Stomach smooth muscle (tissue), 2 donors: Measurements from ENCODE around the gene SLC6A12.

Experiments
- H3K27ac ChIP-seq: one replicate; pipeline ENCODE4 v1.7.0; 2013; ENCODE audit warnings: mild to moderate bottlenecking, low read length, inconsistent platforms
- H3K27me3 ChIP-seq, 2 donors: one replicate each; pipeline ENCODE4 v1.7.0; 2013; ENCODE audit warnings: low read length in 2 of 2; ENCODE audit not compliant: insufficient read depth in 2 of 2, control insufficient read depth in 1 of 2
- H3K36me3 ChIP-seq, 2 donors: one replicate each; pipeline ENCODE4 v1.7.0; 2013; ENCODE audit warnings: low read length in 2 of 2; ENCODE audit not compliant: control insufficient read depth in 2 of 2, insufficient read depth in 2 of 2
- H3K4me1 ChIP-seq: one replicate; pipeline ENCODE4 v1.7.0; 2013; ENCODE audit warnings: low read length; ENCODE audit not compliant: control insufficient read depth, insufficient read depth
- H3K4me3 ChIP-seq, 2 donors: one replicate each; pipeline ENCODE4 v1.7.0; 2013; ENCODE audit warnings: low read length in 2 of 2
- H3K9ac ChIP-seq, 2 donors: one replicate each; pipeline ENCODE4 v1.7.0; 2013; ENCODE audit warnings: low read length in 2 of 2, mild to moderate bottlenecking in 1 of 2
- H3K9me3 ChIP-seq, 2 donors: one replicate each; pipeline ENCODE4 v1.7.0; 2013; ENCODE audit warnings: low read length in 2 of 2; ENCODE audit not compliant: control insufficient read depth in 2 of 2
- donor health status: healthy.
- donor health status: Pancreatic carcinoma.

Gene SLC6A12

DNA sequence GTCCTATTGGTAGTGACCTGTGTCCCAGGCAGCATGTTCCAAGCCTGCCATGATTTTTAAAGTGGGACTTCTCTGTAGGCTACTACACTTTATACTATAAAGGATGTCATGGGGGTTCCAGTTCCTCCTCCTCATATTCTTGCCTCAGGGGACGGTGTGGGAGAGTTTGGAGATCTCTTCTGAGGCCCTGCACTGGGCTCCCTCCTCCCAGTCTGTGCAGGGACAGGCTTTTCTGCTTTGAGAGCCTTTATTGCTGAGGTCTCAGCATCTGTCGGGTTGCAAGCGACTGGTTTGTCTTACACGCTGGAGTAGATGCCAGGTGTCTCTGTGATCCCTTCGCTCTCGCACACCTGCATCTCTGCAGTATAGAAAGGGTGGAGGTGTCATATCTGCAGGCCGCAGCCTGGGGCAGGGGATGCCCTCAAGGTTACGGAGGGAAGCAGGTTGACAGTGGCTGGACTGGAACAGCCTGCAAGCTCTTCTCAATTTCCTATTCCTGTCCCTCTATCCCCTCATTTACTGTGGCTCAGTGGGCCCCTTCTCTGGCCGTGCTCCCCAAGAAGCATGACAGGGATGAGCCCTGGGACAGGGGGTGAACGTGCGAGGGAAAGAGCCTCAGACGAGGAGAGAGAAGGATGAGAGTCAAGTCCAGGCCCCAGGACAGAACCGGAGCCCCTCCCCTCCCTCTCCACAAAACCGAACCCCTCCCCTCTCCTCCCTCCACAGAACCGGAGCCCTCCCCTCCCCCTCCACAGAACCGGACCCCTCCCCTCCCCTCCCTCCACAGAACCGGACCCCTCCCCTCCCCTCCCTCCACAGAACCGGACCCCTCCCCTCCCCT lies 51.3 kb downstream of the SLC6A12 start:
- H3K4me3 ChIP-seq = no peak overlapping the region
- no peak overlapping the region for H3K9ac ChIP-seq
- H3K27me3 ChIP-seq = peaks cover 9% of the 10 kb centered on the region in 2 donors
- no peaks in the 10 kb centered on the region for H3K4me1 ChIP-seq
- H3K36me3 ChIP-seq = no peaks in the 10 kb centered on the region
- no peak overlapping the region for H3K27ac ChIP-seq
- no peaks in the 10 kb centered on the region for H3K9me3 ChIP-seq

- Histone ChIP-seq H3K27me3 (peaks cover 9 to 11% of the 10 kb centered on the region in 2 donors), H3K36me3 (no peaks in the 10 kb centered on the region), H3K9ac (no peak overlapping the region), H3K9me3 (no peaks in the 10 kb centered on the region), H3K4me1 (no peaks in the 10 kb centered on the region), H3K27ac (no peak overlapping the region), H3K4me3 (no peak overlapping the region)
Measured at GRCh38 chr12:161823-162222, 52.1 kb downstream of the SLC6A12 start.

DNA sequence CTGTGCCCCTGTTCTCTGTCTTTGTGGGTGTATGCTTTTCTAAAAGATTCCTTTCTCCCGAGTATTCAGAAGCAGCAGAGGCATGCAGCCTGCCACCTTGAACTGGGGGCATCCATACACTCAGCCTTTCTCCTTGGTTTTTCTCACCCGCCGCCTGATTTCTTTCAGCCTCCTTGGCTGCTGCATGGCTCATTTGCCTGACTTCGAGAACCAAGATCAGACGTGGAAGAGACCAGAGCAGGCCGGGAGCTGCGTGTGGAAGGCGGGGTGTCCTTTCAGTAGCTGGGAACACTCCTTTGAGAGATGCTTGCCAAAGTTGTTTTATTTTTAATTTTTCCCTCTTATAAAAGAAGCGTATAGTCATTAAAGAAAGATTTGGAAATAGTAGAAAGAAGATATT lies 53.1 kb downstream of the SLC6A12 start:
- Histone ChIP-seq H3K9ac (no peak overlapping the region), H3K9me3 (no peaks in the 10 kb centered on the region), H3K27me3 (peaks cover 9 to 11% of the 10 kb centered on the region in 2 donors), H3K4me3 (no peak overlapping the region), H3K36me3 (no peaks in the 10 kb centered on the region), H3K27ac (no peak overlapping the region), H3K4me1 (no peaks in the 10 kb centered on the region)

GRCh38 chr12:159156-159782 lies 54.7 kb downstream of the SLC6A12 start:
- Histone ChIP-seq H3K9me3 (no peaks in the 10 kb centered on the region), H3K27ac (no peak overlapping the region), H3K36me3 (no peaks in the 10 kb centered on the region), H3K27me3 (peaks cover 9 to 12% of the 10 kb centered on the region in 2 donors), H3K4me1 (no peaks in the 10 kb centered on the region), H3K9ac (no peak overlapping the region), H3K4me3 (no peak overlapping the region)

DNA sequence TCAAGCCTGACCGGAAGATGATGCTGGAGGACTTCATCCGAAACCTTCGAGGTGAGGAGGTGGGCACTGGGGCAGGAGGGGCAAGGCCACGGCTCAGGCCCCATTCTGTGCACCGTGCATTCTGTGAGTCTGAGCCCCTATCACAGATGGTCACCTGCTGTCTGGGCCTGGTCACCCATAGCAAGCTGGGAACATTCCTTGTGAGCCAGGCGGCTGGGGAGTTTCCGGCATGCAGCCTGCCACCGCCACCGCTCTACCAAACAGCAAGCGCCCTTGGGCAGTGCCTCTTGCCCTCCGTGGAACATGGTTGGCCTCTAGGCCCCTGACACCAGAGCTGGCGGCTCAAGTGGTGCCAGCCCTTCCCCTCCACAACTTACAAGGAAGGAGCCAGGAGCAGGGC lies 56.3 kb downstream of the SLC6A12 start:
- Histone ChIP-seq H3K27me3 (peaks cover 0 to 12% of the 10 kb centered on the region in 2 donors), H3K36me3 (no peaks in the 10 kb centered on the region)

DNA sequence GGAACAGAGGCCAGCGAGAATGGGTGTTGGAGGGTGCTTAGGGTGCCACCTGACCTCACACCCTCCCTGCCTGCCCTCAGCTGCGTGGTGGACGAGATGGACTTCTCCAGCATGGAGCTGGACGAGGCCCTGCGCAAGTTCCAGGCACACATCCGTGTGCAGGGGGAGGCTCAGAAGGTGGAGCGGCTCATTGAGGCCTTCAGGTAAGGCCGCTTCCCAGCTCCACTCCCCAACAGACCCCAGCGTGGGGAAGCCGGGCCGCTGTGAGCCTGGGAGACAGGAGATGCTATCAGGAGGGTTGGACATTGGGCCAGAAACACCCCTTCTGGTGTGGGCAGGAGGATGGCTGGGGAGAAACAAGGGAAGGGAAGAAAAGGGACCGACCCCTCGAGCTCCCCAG lies 57.0 kb downstream of the SLC6A12 start:
- no peak overlapping the region for H3K4me3 ChIP-seq
- H3K9ac ChIP-seq = no peak overlapping the region
- no peak overlapping the region for H3K27ac ChIP-seq
- H3K27me3 ChIP-seq = peaks cover 0 to 18% of the 10 kb centered on the region in 2 donors
- H3K36me3 ChIP-seq = no peaks in the 10 kb centered on the region
- H3K4me1 ChIP-seq = no peaks in the 10 kb centered on the region
- H3K9me3 ChIP-seq = no peaks in the 10 kb centered on the region

More for the DNA sequence above, 56.3 kb downstream of the SLC6A12 start:
- H3K4me3 ChIP-seq = no peak overlapping the region
- no peak overlapping the region for H3K9ac ChIP-seq
- no peaks in the 10 kb centered on the region for H3K4me1 ChIP-seq
- H3K9me3 ChIP-seq = no peaks in the 10 kb centered on the region
- no peak overlapping the region for H3K27ac ChIP-seq

DNA sequence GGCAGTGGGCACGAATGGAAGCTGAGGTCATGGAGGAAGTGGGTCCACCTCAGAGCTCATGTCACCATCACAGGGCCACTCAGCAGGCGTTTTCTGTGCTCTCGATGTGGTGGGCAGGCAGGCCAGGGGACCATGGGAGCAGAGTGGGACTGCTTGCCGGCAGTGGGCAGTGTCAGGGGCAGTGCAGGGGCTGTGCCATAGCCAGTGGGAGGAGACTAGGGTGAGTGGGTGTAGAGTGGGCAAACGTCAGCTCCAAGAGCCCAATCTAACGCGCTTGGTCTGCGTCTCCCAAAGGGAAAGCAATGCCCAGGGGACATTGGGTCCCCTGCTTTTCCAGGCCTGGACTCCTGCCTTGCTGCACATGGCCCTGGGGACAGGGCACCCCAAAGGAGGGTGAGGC lies 58.3 kb downstream of the SLC6A12 start:
- Histone ChIP-seq H3K4me3 (no peak overlapping the region), H3K27ac (no peak overlapping the region), H3K36me3 (no peaks in the 10 kb centered on the region), H3K4me1 (no peaks in the 10 kb centered on the region), H3K9ac (no peak overlapping the region), H3K9me3 (no peaks in the 10 kb centered on the region), H3K27me3 (peaks cover 0 to 18% of the 10 kb centered on the region in 2 donors)

DNA sequence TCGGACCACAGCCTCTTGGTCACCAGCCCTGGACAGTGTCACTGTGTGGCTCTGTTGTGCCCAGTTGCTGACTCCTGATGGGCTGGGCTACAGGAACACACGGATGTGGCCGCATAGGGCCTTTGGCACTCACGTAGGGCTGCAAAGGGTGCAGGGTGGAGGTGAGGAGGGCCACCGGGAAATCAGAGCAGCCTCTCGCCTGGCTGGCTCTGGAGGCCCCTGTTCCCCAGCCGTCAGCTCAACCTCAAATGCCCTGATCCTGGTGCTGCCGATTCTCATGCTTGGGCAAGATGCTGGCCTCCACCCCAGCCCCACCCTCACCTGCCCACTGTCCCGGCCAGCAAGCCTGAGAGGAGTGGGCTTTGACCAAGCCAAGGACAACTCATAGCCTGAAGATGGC lies 59.0 kb downstream of the SLC6A12 start:
- no peaks in the 10 kb centered on the region for H3K36me3 ChIP-seq
- no peak overlapping the region for H3K4me3 ChIP-seq
- H3K27ac ChIP-seq = no peak overlapping the region
- H3K4me1 ChIP-seq = no peaks in the 10 kb centered on the region
- no peak overlapping the region for H3K9ac ChIP-seq
- no peaks in the 10 kb centered on the region for H3K9me3 ChIP-seq
- H3K27me3 ChIP-seq = peaks cover 0 to 18% of the 10 kb centered on the region in 2 donors

GRCh38 chr12:154058-154457 lies 59.9 kb downstream of the SLC6A12 start:
- H3K4me1 ChIP-seq = no peaks in the 10 kb centered on the region
- H3K4me3 ChIP-seq = no peak overlapping the region
- no peak overlapping the region for H3K27ac ChIP-seq
- no peaks in the 10 kb centered on the region for H3K36me3 ChIP-seq
- H3K9me3 ChIP-seq = no peaks in the 10 kb centered on the region
- H3K27me3 ChIP-seq = peaks cover 0 to 18% of the 10 kb centered on the region in 2 donors
- no peak overlapping the region for H3K9ac ChIP-seq

DNA sequence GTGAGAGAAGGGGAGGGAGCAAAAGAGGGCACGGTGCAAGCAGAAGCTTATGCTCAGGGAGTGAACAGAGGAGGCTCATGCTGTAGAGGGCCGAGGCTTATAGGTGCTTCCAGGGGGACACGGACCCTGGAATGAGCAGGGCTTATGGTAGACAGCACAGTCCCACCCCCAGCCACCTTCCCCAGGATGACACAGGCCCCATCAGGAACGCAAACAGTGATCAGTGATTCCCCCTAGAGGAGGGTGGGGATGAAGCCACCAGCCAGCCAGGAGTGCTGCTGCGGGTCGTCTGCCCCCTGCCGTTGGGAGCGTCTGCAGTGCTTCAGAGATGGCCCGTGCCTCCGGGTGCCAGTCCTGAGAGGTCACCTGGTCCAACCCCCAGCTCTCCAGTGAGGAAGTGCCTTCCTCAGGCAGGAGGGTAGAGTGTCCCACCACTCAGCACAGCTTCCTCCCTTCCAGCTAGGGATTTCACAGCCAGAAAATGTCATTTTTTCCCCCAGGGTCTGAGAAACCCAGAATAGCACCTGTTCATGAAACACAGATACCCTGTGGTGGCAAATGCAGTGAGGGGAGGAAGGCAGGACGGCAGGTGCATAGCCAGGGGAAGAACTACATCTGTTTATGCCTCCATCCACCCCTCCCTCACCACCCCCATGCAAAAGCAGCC lies 60.7 kb downstream of the SLC6A12 start:
- Histone ChIP-seq H3K9ac (no peak overlapping the region), H3K36me3 (no peaks in the 10 kb centered on the region), H3K27ac (no peak overlapping the region), H3K27me3 (peaks cover 0 to 18% of the 10 kb centered on the region in 2 donors), H3K4me3 (no peak overlapping the region), H3K4me1 (no peaks in the 10 kb centered on the region), H3K9me3 (no peaks in the 10 kb centered on the region)
